Gastroesophageal sphincter (tissue), 3 donors: ENCODE measurements around the gene COX14.

Experiments
- POLR2A ChIP-seq, 2 donors: fragments of 450-650 bp; IDR thresholded peaks; one replicate each; pipeline ENCODE4 v1.6.1; 2017; ENCODE audit warnings: antibody characterized with exemption in 2 of 2, mild to moderate bottlenecking in 2 of 2, moderate library complexity in 1 of 2
- TF ChIP-seq, protein P1 (sequence below), 4 experiments: fragments of 200-600 bp in 2 of 4; fragments of 450-650 bp in 2 of 4; sonication (generic) in 1 of 4; IDR thresholded peaks; one replicate each; pipeline ENCODE4 v1.5.1; 2017 to 2019; ENCODE audit warnings: antibody characterized with exemption in 4 of 4, mild to moderate bottlenecking in 2 of 4, moderate library complexity in 2 of 4

DNA sequence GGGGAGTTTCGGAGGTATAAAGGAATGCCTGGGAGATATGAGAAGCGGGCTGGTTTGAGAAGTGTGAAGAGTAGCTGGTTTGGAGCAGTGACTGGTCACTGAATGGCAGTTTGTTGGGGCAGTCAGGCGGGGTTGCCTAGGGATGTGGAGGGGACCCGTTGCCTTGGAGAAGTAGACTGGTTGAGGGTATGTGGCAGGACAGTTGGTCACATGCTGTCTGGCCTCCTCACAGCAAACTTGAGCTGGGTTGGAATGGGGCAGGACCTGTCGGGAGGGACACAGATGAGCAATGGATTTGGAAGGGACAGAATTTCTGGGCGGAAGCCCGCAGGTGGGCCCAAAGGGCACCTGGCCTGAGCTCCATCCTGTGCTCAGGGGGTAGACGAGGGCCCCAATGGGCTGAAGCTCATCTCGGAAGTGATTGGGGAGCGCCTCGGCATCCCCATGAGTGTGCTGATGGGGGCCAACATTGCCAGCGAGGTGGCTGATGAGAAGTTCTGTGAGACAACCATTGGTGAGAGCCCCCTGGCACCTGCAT is 6.1 kb upstream of the COX14 start:
- TF ChIP-seq, protein P1, sequence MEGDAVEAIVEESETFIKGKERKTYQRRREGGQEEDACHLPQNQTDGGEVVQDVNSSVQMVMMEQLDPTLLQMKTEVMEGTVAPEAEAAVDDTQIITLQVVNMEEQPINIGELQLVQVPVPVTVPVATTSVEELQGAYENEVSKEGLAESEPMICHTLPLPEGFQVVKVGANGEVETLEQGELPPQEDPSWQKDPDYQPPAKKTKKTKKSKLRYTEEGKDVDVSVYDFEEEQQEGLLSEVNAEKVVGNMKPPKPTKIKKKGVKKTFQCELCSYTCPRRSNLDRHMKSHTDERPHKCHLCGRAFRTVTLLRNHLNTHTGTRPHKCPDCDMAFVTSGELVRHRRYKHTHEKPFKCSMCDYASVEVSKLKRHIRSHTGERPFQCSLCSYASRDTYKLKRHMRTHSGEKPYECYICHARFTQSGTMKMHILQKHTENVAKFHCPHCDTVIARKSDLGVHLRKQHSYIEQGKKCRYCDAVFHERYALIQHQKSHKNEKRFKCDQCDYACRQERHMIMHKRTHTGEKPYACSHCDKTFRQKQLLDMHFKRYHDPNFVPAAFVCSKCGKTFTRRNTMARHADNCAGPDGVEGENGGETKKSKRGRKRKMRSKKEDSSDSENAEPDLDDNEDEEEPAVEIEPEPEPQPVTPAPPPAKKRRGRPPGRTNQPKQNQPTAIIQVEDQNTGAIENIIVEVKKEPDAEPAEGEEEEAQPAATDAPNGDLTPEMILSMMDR (IDR thresholded peaks at IDR 0.05): no peak
- no peak for TF ChIP-seq POLR2A (IDR thresholded peaks at IDR 0.05)
